Stimulated activated naive CD8-positive, alpha-beta T cell treated with anti-CD3 and anti-CD28 coated beads, Interleukin-15, Interleukin-2, amounts not matched to agents 100 ng/mL and 50 ng/mL, for 24 hours (primary cell): ENCODE results near the gene PTMA.

ENCODE experiments used
- H3K27ac Mint-ChIP-seq: one replicate; pipeline ENCODE4 v1.8.0; 2021; ENCODE audit warnings: mild to moderate bottlenecking, mixed read lengths
- H3K27me3 Mint-ChIP-seq: one replicate; pipeline ENCODE4 v1.8.0; 2021; ENCODE audit warnings: mixed read lengths
- H3K36me3 Mint-ChIP-seq: one replicate; pipeline ENCODE4 v1.8.0; 2021; ENCODE audit warnings: low read depth, mixed read lengths
- H3K4me1 Mint-ChIP-seq: one replicate; pipeline ENCODE4 v1.8.0; 2021; ENCODE audit warnings: low read depth, mixed read lengths
- H3K4me3 Mint-ChIP-seq: one replicate; pipeline ENCODE4 v1.8.0; 2021; ENCODE audit warnings: mild to moderate bottlenecking, mixed read lengths
- H3K9me3 Mint-ChIP-seq: one replicate; pipeline ENCODE4 v1.8.0; 2021; ENCODE audit warnings: mixed read lengths

The PTMA gene

GRCh38 chr2:231668981-231669380 is 39.3 kb upstream of the PTMA start:
- no peak overlapping the region for H3K4me3 Mint-ChIP-seq

GRCh38 chr2:231671270-231672050 is 36.9 kb upstream of the PTMA start:
- Mint-ChIP-seq H3K4me3 (peak overlapping the region; percentile 41), H3K27ac (peak overlapping the region; percentile 52), H3K4me1 (peaks cover 20% of the 10 kb centered on the region), H3K9me3 (no peaks in the 10 kb centered on the region), H3K36me3 (no peaks in the 10 kb centered on the region), H3K27me3 (peaks cover 3% of the 10 kb centered on the region)

More at GRCh38 chr2:231668981-231669380, 39.3 kb upstream of the PTMA start:
- H3K9me3 Mint-ChIP-seq: no peaks in the 10 kb centered on the region
- H3K27me3 Mint-ChIP-seq: no peaks in the 10 kb centered on the region
- H3K4me1 Mint-ChIP-seq: peaks cover 15% of the 10 kb centered on the region
- no peak overlapping the region for H3K27ac Mint-ChIP-seq
- H3K36me3 Mint-ChIP-seq: no peaks in the 10 kb centered on the region

GRCh38 chr2:231672617-231673347 is 35.5 kb upstream of the PTMA start:
- H3K9me3 Mint-ChIP-seq: no peaks in the 10 kb centered on the region
- H3K4me1 Mint-ChIP-seq: peaks cover 24% of the 10 kb centered on the region
- peak overlapping the region; percentile 41 for H3K4me3 Mint-ChIP-seq
- H3K27ac Mint-ChIP-seq: peak overlapping the region; percentile 78
- no peaks in the 10 kb centered on the region for H3K36me3 Mint-ChIP-seq
- H3K27me3 Mint-ChIP-seq: peaks cover 3% of the 10 kb centered on the region

- H3K4me1 Mint-ChIP-seq: peaks cover 25% of the 10 kb centered on the region
- no peaks in the 10 kb centered on the region for H3K36me3 Mint-ChIP-seq
- H3K27me3 Mint-ChIP-seq: peaks cover 3% of the 10 kb centered on the region
- peak overlapping the region; percentile 53 for H3K27ac Mint-ChIP-seq
- H3K4me3 Mint-ChIP-seq: no peak overlapping the region
- H3K9me3 Mint-ChIP-seq: no peaks in the 10 kb centered on the region
Observed at GRCh38 chr2:231673348-231673770, 35.0 kb upstream of the PTMA start.

GRCh38 chr2:231674587-231675338 is 33.6 kb upstream of the PTMA start:
- no peaks in the 10 kb centered on the region for H3K36me3 Mint-ChIP-seq
- no peak overlapping the region for H3K4me3 Mint-ChIP-seq
- H3K4me1 Mint-ChIP-seq: peaks cover 25% of the 10 kb centered on the region
- H3K27ac Mint-ChIP-seq: peak overlapping the region; percentile 67
- H3K9me3 Mint-ChIP-seq: no peaks in the 10 kb centered on the region
- H3K27me3 Mint-ChIP-seq: peaks cover 3% of the 10 kb centered on the region

- H3K27ac Mint-ChIP-seq: peak overlapping the region; percentile 65
- H3K4me1 Mint-ChIP-seq: peaks cover 25% of the 10 kb centered on the region
- no peaks in the 10 kb centered on the region for H3K9me3 Mint-ChIP-seq
- H3K4me3 Mint-ChIP-seq: peak overlapping the region; percentile 30
- peaks cover 3% of the 10 kb centered on the region for H3K27me3 Mint-ChIP-seq
- no peaks in the 10 kb centered on the region for H3K36me3 Mint-ChIP-seq
Observed at GRCh38 chr2:231676243-231676642, 32.1 kb upstream of the PTMA start.

GRCh38 chr2:231677632-231678104 is 30.7 kb upstream of the PTMA start:
- no peak overlapping the region for H3K4me3 Mint-ChIP-seq
- H3K9me3 Mint-ChIP-seq: no peaks in the 10 kb centered on the region
- peaks cover 37% of the 10 kb centered on the region for H3K4me1 Mint-ChIP-seq
- H3K36me3 Mint-ChIP-seq: no peaks in the 10 kb centered on the region
- peaks cover 16% of the 10 kb centered on the region for H3K27me3 Mint-ChIP-seq
- H3K27ac Mint-ChIP-seq: no peak overlapping the region

GRCh38 chr2:231679908-231680284 is 28.4 kb upstream of the PTMA start:
- Mint-ChIP-seq H3K27me3 (peaks cover 17% of the 10 kb centered on the region), H3K36me3 (no peaks in the 10 kb centered on the region), H3K27ac (no peak overlapping the region), H3K4me3 (no peak overlapping the region), H3K4me1 (peaks cover 36% of the 10 kb centered on the region), H3K9me3 (no peaks in the 10 kb centered on the region)

- Mint-ChIP-seq H3K4me3 (no peak overlapping the region), H3K27me3 (peaks cover 17% of the 10 kb centered on the region), H3K9me3 (no peaks in the 10 kb centered on the region), H3K4me1 (peaks cover 30% of the 10 kb centered on the region), H3K27ac (no peak overlapping the region), H3K36me3 (no peaks in the 10 kb centered on the region)
Observed at GRCh38 chr2:231680285-231680991, 27.9 kb upstream of the PTMA start.

- peaks cover 22% of the 10 kb centered on the region for H3K4me1 Mint-ChIP-seq
- no peaks in the 10 kb centered on the region for H3K36me3 Mint-ChIP-seq
- no peak overlapping the region for H3K27ac Mint-ChIP-seq
- H3K4me3 Mint-ChIP-seq: peak overlapping the region; percentile 66
- H3K9me3 Mint-ChIP-seq: no peaks in the 10 kb centered on the region
- H3K27me3 Mint-ChIP-seq: peaks cover 16% of the 10 kb centered on the region
Observed at GRCh38 chr2:231680992-231681852, 27.1 kb upstream of the PTMA start.

- Mint-ChIP-seq H3K4me1 (peaks cover 24% of the 10 kb centered on the region), H3K9me3 (no peaks in the 10 kb centered on the region), H3K4me3 (no peak overlapping the region), H3K27me3 (peaks cover 14% of the 10 kb centered on the region), H3K36me3 (no peaks in the 10 kb centered on the region), H3K27ac (peak overlapping the region; percentile 21)
Observed at GRCh38 chr2:231682603-231683291, 25.6 kb upstream of the PTMA start.

- peaks cover 22% of the 10 kb centered on the region for H3K4me1 Mint-ChIP-seq
- H3K27me3 Mint-ChIP-seq: peaks cover 14% of the 10 kb centered on the region
- no peaks in the 10 kb centered on the region for H3K36me3 Mint-ChIP-seq
- no peak overlapping the region for H3K27ac Mint-ChIP-seq
- no peak overlapping the region for H3K4me3 Mint-ChIP-seq
- no peaks in the 10 kb centered on the region for H3K9me3 Mint-ChIP-seq
Observed at GRCh38 chr2:231683292-231684235, 24.8 kb upstream of the PTMA start.
